Ishikawa (cell line): ENCODE results near the gene NOSIP.

Experiments used
- CEBPB ChIP-seq: IDR thresholded peaks from 2 replicates; pipeline ENCODE4 v1.6.1; 2012
- CREB1 ChIP-seq: IDR thresholded peaks from 2 replicates; pipeline ENCODE4 v1.6.1; 2012; ENCODE audit warnings: low read depth
- EGR1 ChIP-seq: IDR thresholded peaks from 2 replicates; pipeline ENCODE4 v1.6.1; 2012
- EP300 ChIP-seq: IDR thresholded peaks from 2 replicates; pipeline ENCODE4 v1.6.1; 2012; ENCODE audit warnings: borderline replicate concordance
- FOXM1 ChIP-seq: IDR thresholded peaks from 2 replicates; pipeline ENCODE4 v1.6.1; 2012; ENCODE audit warnings: low read depth, borderline replicate concordance
- NFIC ChIP-seq: IDR thresholded peaks from 2 replicates; pipeline ENCODE4 v1.6.1; 2012
- RAD21 ChIP-seq: IDR thresholded peaks from 2 replicates; pipeline ENCODE4 v1.6.1; 2012; ENCODE audit warnings: low read depth
- TAF1 ChIP-seq: IDR thresholded peaks from 2 replicates; pipeline ENCODE4 v1.6.1; 2012; ENCODE audit warnings: low read depth, mild to moderate bottlenecking
- TCF12 ChIP-seq: IDR thresholded peaks from 2 replicates; pipeline ENCODE4 v1.6.1; 2012; ENCODE audit warnings: low read depth
- TEAD4 ChIP-seq: IDR thresholded peaks from 2 replicates; pipeline ENCODE4 v1.6.1; 2012
- YY1 ChIP-seq: IDR thresholded peaks from 2 replicates; pipeline ENCODE4 v1.6.1; 2012; ENCODE audit warnings: low read depth
- ZBTB7A ChIP-seq: IDR thresholded peaks from 2 replicates; pipeline ENCODE4 v1.6.1; 2012; ENCODE audit warnings: low read depth
- TF ChIP-seq, protein P1 (sequence below): IDR thresholded peaks from 2 replicates; pipeline ENCODE4 v1.6.1; 2012; ENCODE audit warnings: low read depth, mild to moderate bottlenecking
- TF ChIP-seq, protein P2 (sequence below): IDR thresholded peaks from 2 replicates; pipeline ENCODE4 v1.6.1; 2012
- TF ChIP-seq, protein P3 (sequence below): IDR thresholded peaks from 2 replicates; pipeline ENCODE4 v1.6.1; 2012

Gene NOSIP

DNA sequence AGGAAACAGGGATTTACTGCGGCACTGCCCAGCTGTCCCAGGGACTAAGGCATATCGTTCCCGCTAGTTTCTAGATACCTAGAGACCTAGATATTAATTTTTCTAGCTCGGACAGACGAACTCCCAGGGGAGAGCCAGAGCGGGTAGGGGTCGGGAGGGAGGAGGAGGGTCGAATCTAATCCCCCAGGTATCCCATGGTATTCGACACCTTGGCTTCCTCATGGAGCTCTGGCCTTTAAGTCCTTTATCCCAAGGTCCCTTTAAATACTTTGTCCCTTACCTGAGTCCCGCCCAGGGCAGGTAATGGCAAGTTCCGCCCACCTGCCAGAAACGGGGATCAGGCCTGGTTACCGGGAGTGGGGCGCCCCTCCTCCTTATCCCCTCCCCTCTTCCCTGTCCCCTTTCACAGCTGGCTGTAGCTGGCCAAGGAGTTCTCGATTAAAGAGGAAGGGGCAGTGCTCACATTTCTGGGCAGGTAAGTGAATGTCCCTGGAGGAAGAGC is 702 bp upstream of the NOSIP start, which contains the start of gene PRRG2:
Gene PRRG2 (plus strand): TSS at position 310 of the 502 bp plus-strand sequence. CDS start 1,904 bp downstream, outside the sequence.
- TF ChIP-seq, protein P1, sequence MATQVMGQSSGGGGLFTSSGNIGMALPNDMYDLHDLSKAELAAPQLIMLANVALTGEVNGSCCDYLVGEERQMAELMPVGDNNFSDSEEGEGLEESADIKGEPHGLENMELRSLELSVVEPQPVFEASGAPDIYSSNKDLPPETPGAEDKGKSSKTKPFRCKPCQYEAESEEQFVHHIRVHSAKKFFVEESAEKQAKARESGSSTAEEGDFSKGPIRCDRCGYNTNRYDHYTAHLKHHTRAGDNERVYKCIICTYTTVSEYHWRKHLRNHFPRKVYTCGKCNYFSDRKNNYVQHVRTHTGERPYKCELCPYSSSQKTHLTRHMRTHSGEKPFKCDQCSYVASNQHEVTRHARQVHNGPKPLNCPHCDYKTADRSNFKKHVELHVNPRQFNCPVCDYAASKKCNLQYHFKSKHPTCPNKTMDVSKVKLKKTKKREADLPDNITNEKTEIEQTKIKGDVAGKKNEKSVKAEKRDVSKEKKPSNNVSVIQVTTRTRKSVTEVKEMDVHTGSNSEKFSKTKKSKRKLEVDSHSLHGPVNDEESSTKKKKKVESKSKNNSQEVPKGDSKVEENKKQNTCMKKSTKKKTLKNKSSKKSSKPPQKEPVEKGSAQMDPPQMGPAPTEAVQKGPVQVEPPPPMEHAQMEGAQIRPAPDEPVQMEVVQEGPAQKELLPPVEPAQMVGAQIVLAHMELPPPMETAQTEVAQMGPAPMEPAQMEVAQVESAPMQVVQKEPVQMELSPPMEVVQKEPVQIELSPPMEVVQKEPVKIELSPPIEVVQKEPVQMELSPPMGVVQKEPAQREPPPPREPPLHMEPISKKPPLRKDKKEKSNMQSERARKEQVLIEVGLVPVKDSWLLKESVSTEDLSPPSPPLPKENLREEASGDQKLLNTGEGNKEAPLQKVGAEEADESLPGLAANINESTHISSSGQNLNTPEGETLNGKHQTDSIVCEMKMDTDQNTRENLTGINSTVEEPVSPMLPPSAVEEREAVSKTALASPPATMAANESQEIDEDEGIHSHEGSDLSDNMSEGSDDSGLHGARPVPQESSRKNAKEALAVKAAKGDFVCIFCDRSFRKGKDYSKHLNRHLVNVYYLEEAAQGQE, result no peak
- TF ChIP-seq EGR1, result no peak

DNA sequence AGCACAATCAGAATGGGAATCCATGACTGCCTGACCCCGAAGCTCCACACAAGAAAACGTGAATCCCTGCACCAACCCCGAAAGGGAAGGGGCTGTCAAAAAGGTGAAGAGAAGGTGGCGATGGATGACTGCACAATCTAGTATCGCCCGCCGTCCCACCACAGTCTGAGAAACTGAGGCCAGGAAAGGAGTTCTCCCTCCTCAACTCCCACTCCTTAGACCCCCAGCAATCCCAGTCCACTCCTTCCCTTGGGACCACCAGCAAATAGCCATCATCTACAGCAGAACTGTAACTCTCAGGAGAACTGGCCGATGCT is 451 bp downstream of the NOSIP start:
- TF ChIP-seq TEAD4, result no peak
- TF ChIP-seq CREB1, result no peak

DNA sequence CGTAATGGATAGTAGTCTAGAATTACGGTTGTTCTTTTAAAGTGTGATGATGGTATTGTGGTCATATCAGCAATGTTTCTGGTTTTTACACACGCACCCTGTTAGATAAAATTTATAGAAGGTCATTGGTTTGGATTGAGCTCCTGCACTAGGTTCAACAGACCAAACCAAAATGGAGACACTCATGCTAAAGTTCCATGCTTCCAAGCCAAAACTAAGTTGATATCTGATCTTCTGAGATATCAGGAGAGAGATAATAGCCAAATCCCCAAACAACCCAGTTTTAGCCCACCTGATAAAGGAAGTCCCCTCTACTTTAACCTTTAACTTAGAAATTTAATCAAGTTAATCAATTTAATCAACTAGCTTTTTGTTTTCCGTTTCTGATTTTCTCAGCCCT is 1.2 kb downstream of the NOSIP start:
- TF ChIP-seq, protein P2, sequence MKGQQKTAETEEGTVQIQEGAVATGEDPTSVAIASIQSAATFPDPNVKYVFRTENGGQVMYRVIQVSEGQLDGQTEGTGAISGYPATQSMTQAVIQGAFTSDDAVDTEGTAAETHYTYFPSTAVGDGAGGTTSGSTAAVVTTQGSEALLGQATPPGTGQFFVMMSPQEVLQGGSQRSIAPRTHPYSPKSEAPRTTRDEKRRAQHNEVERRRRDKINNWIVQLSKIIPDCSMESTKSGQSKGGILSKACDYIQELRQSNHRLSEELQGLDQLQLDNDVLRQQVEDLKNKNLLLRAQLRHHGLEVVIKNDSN, result no peak

DNA sequence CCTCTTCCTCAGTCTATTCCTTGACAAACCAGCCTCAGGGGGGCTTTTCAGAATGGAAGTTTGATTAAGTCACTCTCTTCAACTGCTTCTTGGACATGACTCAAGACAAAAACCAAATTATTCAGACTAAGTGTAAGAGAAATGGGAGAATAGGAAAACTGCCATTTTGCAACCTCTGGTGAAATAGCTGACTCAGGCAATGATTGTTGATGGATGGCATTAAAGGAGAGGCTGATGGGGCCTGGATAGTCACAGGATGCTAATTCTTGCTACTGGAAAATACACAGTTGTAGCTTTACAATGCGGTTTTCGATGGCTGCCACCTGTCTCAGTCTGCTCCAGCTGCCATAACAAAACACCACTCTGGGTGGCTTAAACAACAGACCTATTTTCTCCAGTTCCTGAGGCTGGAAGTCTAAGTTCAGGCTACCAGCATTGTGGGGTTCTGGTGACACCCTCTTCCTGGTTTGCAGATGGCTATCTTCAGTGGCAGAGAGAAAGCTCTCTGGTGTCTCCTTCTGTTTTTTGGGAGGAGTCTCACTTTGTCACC is 6.1 kb downstream of the NOSIP start:
- TF ChIP-seq CREB1 (no peak), CEBPB (no peak), TEAD4 (no peak), NFIC (no peak), RAD21 (no peak), YY1 (no peak), ZBTB7A (no peak), EP300 (no peak), TAF1 (no peak), TCF12 (no peak), EGR1 (no peak), FOXM1 (no peak)
- TF ChIP-seq, protein P2, result no peak
- TF ChIP-seq, protein P1, result no peak
- TF ChIP-seq, protein P3, sequence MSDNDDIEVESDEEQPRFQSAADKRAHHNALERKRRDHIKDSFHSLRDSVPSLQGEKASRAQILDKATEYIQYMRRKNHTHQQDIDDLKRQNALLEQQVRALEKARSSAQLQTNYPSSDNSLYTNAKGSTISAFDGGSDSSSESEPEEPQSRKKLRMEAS, result no peak

DNA sequence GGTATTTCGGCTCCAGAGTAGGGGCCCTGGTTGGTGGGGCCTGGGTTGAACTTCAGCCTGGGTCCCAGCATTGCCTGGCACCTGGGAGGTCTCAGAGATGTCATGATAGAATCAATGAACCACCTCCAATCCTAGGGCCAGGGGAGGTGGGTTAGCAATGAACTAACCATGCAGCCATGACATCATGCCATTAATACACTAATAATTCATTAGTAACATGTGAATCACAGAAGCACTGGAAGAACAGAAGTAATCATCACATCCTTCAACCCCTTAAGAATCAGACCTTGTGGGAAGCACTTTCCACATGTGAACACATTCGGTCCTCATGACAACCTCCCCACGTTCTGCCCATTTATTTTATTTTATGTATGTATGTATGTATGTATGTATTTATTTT is 6.9 kb downstream of the NOSIP start:
- TF ChIP-seq ZBTB7A (no peak), EGR1 (no peak), TCF12 (no peak), TAF1 (no peak), CEBPB (no peak), NFIC (no peak), TEAD4 (no peak), CREB1 (no peak), RAD21 (no peak), EP300 (no peak), YY1 (no peak), FOXM1 (no peak)
- TF ChIP-seq, protein P3, result no peak
- TF ChIP-seq, protein P1, result no peak
- TF ChIP-seq, protein P2, result no peak
